B cell (primary cell): ENCODE measurements around the gene JMY. TPM values are rescaled to one million over a fixed set of nuclear protein-coding genes. Genes with fewer than 3 reads are reported as not detected.

Experiments
- ATAC-seq: fragments of 200-7000 bp; cut with Tn5 transposase; one replicate; pipeline ENCODE4 v1.10.0; 2021; ENCODE audit warnings: low read depth, mild to moderate bottlenecking, moderate number of reproducible peaks, moderate library complexity
- CTCF ChIA-PET: fragments of 350-600 bp; sonication (Branson Sonifier 250); formaldehyde crosslinking; loops from one replicate; lab custom pipeline; 2021; ENCODE audit warnings: antibody characterized with exemption, inconsistent platforms; lab: Charles Lee
- POLR2A ChIA-PET: fragments of 350-600 bp; sonication (Branson Sonifier 250); formaldehyde crosslinking; loops from one replicate; lab custom pipeline; 2021; ENCODE audit warnings: antibody characterized with exemption; lab: Charles Lee
- DNase-seq: peaks from one replicate; pipeline ENCODE4 v3.0.0; 2013
- H2AFZ ChIP-seq: 2 replicates; pipeline ENCODE4 v1.6.1; 2012; ENCODE audit warnings: mild to moderate bottlenecking, low read depth, low read length; ENCODE audit not compliant: insufficient read depth, poor library complexity, severe bottlenecking
- H3K27ac ChIP-seq, 2 donors: 1 replicate in 1 of 2; 2 replicates in 1 of 2; pipeline ENCODE4 v1.5.1; 2012 to 2013; ENCODE audit warnings: low read length in 2 of 2, mild to moderate bottlenecking in 2 of 2, moderate library complexity in 1 of 2
- H3K27me3 ChIP-seq, 4 experiments: fragments of 200-600 bp in 1 of 4; sonication (generic) in 1 of 4; replicated peaks in 1 of 4; 1 replicate in 2 of 4; 2 replicates in 2 of 4; pipeline versions ENCODE4 v1.6.1 to v1.7.0; 2013 to 2016; ENCODE audit warnings: low read length in 3 of 4, mild to moderate bottlenecking in 2 of 4, mixed read lengths in 1 of 4, moderate library complexity in 1 of 4; ENCODE audit not compliant: insufficient read depth in 4 of 4, control insufficient read depth in 3 of 4; ENCODE audit errors: control extremely low read depth in 1 of 4
- H3K36me3 ChIP-seq, 2 experiments: replicated peaks in 1 of 2; 1 replicate in 1 of 2; 2 replicates in 1 of 2; pipeline versions ENCODE4 v1.6.1 to v1.7.1; 2013; ENCODE audit warnings: low read length in 1 of 2; ENCODE audit not compliant: insufficient read depth in 2 of 2, control insufficient read depth in 1 of 2; ENCODE audit errors: control extremely low read depth in 1 of 2, extremely low read depth in 1 of 2
- H3K4me1 ChIP-seq, 2 donors: fragments of 200-600 bp in 1 of 2; sonication (generic) in 1 of 2; 1 replicate in 1 of 2; 2 replicates in 1 of 2; pipeline versions ENCODE4 v1.5.1 to v1.6.1; 2013 to 2017; ENCODE audit warnings: low read length in 2 of 2; ENCODE audit not compliant: control insufficient read depth in 2 of 2, insufficient read depth in 2 of 2
- H3K4me2 ChIP-seq: replicated peaks from 2 replicates; pipeline ENCODE3; 2012; ENCODE audit warnings: mild to moderate bottlenecking, low read depth, low read length; ENCODE audit not compliant: poor library complexity, severe bottlenecking
- H3K4me3 ChIP-seq, 5 experiments: fragments of 200-600 bp in 1 of 5; sonication (generic) in 1 of 5; 1 replicate in 3 of 5; 2 replicates in 2 of 5; pipeline versions ENCODE4 v1.5.1 to v1.7.0; 2011 to 2016; ENCODE audit warnings: low read length in 4 of 5, mild to moderate bottlenecking in 4 of 5, low read depth in 2 of 5, control low read depth in 1 of 5, moderate library complexity in 1 of 5; ENCODE audit not compliant: insufficient read depth in 1 of 5; ENCODE audit errors: control extremely low read depth in 1 of 5, extremely low read depth in 1 of 5
- H3K79me2 ChIP-seq: fragments of 200-600 bp; sonication (generic); one replicate; pipeline ENCODE4 v1.6.0; 2016; ENCODE audit warnings: low read length; ENCODE audit not compliant: control insufficient read depth, insufficient read depth
- H3K9ac ChIP-seq: fragments of 200-600 bp; sonication (generic); 2 replicates; pipeline ENCODE4 v1.6.1; 2017; ENCODE audit warnings: mild to moderate bottlenecking, low read length, moderate library complexity
- H3K9me3 ChIP-seq, 3 donors: one replicate each; pipeline versions ENCODE4 v1.6.1 to v1.7.1; 2013; ENCODE audit warnings: low read length in 2 of 3; ENCODE audit not compliant: control insufficient read depth in 2 of 3, insufficient read depth in 1 of 3; ENCODE audit errors: control extremely low read depth in 1 of 3
- H4K20me1 ChIP-seq: 2 replicates; pipeline ENCODE4 v1.6.0; 2012; ENCODE audit warnings: mild to moderate bottlenecking, low read length; ENCODE audit not compliant: insufficient read depth, control insufficient read depth, poor library complexity, severe bottlenecking
- H3K27ac Mint-ChIP-seq: one replicate; pipeline ENCODE4 v1.8.0; 2021; ENCODE audit warnings: mixed read lengths
- H3K27me3 Mint-ChIP-seq: one replicate; pipeline ENCODE4 v1.8.0; 2021; ENCODE audit warnings: mixed read lengths
- H3K4me1 Mint-ChIP-seq: one replicate; pipeline ENCODE4 v1.8.0; 2021; ENCODE audit warnings: mixed read lengths
- H3K4me3 Mint-ChIP-seq: one replicate; pipeline ENCODE4 v1.8.0; 2021; ENCODE audit warnings: mixed read lengths
- H3K9me3 Mint-ChIP-seq: one replicate; pipeline ENCODE4 v1.8.0; 2022; ENCODE audit warnings: mixed read lengths; ENCODE audit not compliant: insufficient read depth
- CTCF ChIP-seq: fragments of 200-600 bp; IDR thresholded peaks from one replicate; pipeline ENCODE4 v1.8.0; 2022; ENCODE audit warnings: antibody characterized with exemption, mild to moderate bottlenecking
- EZH2 ChIP-seq: IDR thresholded peaks from 2 replicates; pipeline ENCODE4 v1.6.1; 2012; ENCODE audit warnings: borderline replicate concordance, low read depth, mild to moderate bottlenecking, moderate library complexity, low read length; ENCODE audit not compliant: insufficient read depth, poor library complexity, severe bottlenecking
- WGBS: methylation state at CpG from one replicate; pipeline ENCODE4 v1.1.5; 2013; ENCODE audit warnings: missing lambda C conversion rate; ENCODE audit not compliant: insufficient coverage; 5-methylcytosine and 5-hydroxymethylcytosine counted together
- intact Hi-C: fragments of 100-400 bp; cut with micrococcal nuclease; formaldehyde crosslinking; loops from one replicate; pipeline ENCODE4 v1.10.0; 2022
- polyA plus RNA-seq: library from polyadenylated mRNA; depleted of rRNA; stranded (reverse); fragments of >200 nt; gene quantifications from 2 replicates; pipeline ENCODE4 v1.2.3, GENCODE V29; 2012
- total RNA-seq, 2 donors: library from RNA; stranded (reverse); fragments of 120-200 nt in 1 of 2; gene quantifications; 1 replicate in 1 of 2; 2 replicates in 1 of 2; pipeline versions ENCODE4 v1.2.3 to v1.2.4, GENCODE V29; 2013 to 2022

The JMY gene
- total and polyA plus RNA-seq, 2 donors (not counting 1 experiment from before 2014, with no cell fraction given) = 2.7 to 20.5 TPM

GRCh38 chr5:79333852-79334557, 98.1 kb downstream of the JMY start:
- H3K79me2 ChIP-seq = no peaks in the 10 kb centered on the region
- no peak overlapping the region for H3K4me2 ChIP-seq
- Mint-ChIP-seq H3K9me3 (peaks cover 3% of the 10 kb centered on the region), H3K27me3 (peaks cover 16% of the 10 kb centered on the region), H3K27ac (no peak overlapping the region), H3K4me1 (no peaks in the 10 kb centered on the region), H3K4me3 (no peak overlapping the region)
- no peak overlapping the region for H3K4me3 ChIP-seq
- no peaks in the 10 kb centered on the region for H3K4me1 ChIP-seq
- H4K20me1 ChIP-seq = no peaks in the 10 kb centered on the region
- intact Hi-C loops = no loop called here
- TF ChIP-seq CTCF (no peak), EZH2 (no peak)
- ATAC-seq (no peak), DNase-seq (no peak)
- WGBS = 86% methylated on average over 5 of the region's 10 CpGs
- H3K27ac ChIP-seq = no peak overlapping the region
- peaks cover 0 to 3% (median 0%) of the 10 kb centered on the region in 4 experiments for H3K27me3 ChIP-seq
- ChIA-PET CTCF (no interaction called here), POLR2A (no interaction called here)
- H2AFZ ChIP-seq = no peak overlapping the region
- H3K36me3 ChIP-seq = no peaks in the 10 kb centered on the region
- H3K9ac ChIP-seq = no peak overlapping the region
- peaks cover 0 to 3% (median 0%) of the 10 kb centered on the region in 3 donors for H3K9me3 ChIP-seq

- Histone ChIP-seq H3K4me1 (no peaks in the 10 kb centered on the region), H3K9me3 (peaks cover 0 to 2% (median 0%) of the 10 kb centered on the region in 3 donors), H3K9ac (no peak overlapping the region), H3K27me3 (peaks cover 0 to 9% (median 0%) of the 10 kb centered on the region in 4 experiments), H3K4me2 (no peak overlapping the region), H2AFZ (no peak overlapping the region), H3K4me3 (no peak overlapping the region), H3K79me2 (no peaks in the 10 kb centered on the region), H3K36me3 (no peaks in the 10 kb centered on the region), H4K20me1 (no peaks in the 10 kb centered on the region), H3K27ac (no peak overlapping the region)
- 75% methylated on average over 1 of the region's 6 CpGs for WGBS
- DNase-seq (no peak), ATAC-seq (no peak)
- ChIA-PET CTCF (no interaction called here), POLR2A (no interaction called here)
- TF ChIP-seq CTCF (no peak), EZH2 (no peak)
- H3K9me3 Mint-ChIP-seq = no peaks in the 10 kb centered on the region
- H3K27ac Mint-ChIP-seq = no peak overlapping the region
- H3K27me3 Mint-ChIP-seq = peaks cover 7% of the 10 kb centered on the region
- no peaks in the 10 kb centered on the region for H3K4me1 Mint-ChIP-seq
- no peak overlapping the region for H3K4me3 Mint-ChIP-seq
- intact Hi-C loops = no loop called here
Observed at GRCh38 chr5:79346420-79346824, 110.5 kb downstream of the JMY start.
